Stromal cell of bone marrow (primary cell): ENCODE data around the gene CCDC70.
"Not testable (repeated sequence)": the region's sequence is repeated elsewhere in the genome, so short reads cannot be mapped to it uniquely, and the experiment has no call there.

Experiments
- DNase-seq: peaks from one replicate; pipeline ENCODE4 v3.0.0-alpha.2; 2012; ENCODE audit warnings: low read depth

CCDC70 gene

GRCh38 chr13:51909265-51909664 is 47.5 kb downstream of the CCDC70 start:
- not testable (repeated sequence) for DNase-seq

GRCh38 chr13:51910508-51910907 is 48.7 kb downstream of the CCDC70 start:
- no peak for DNase-seq

GRCh38 chr13:51912091-51912490 is 50.3 kb downstream of the CCDC70 start:
- no peak for DNase-seq

GRCh38 chr13:51912511-51913225 is 50.9 kb downstream of the CCDC70 start:
- DNase-seq, result no peak

GRCh38 chr13:51913421-51914136 is 51.8 kb downstream of the CCDC70 start:
- no peak for DNase-seq

GRCh38 chr13:51914137-51914493 is 52.3 kb downstream of the CCDC70 start:
- no peak for DNase-seq
